Measurements from ENCODE around the gene EDC4.
"Not testable (repeated sequence)": the region's sequence is repeated elsewhere in the genome, so short reads cannot be mapped to it uniquely, and the experiment has no call there.

The EDC4 gene

GRCh38 chr16:67872631-67873434 is at the start of gene EDC4:
EDC4 (plus strand) TSS chr16:67873052; CDS start chr16:67873262, 210 bp downstream.
- Histone ChIP-seq H3K4me2 (peak within 1 kb of the TSS; percentile 89), H3K36me3 (peaks cover 77% of the 10 kb centered on the region), H3K9ac (peak within 1 kb of the TSS; percentile 97), H3K4me3 (peak within 1 kb of the TSS; percentile 98), H3K4me1 (peaks cover 37% of the 10 kb centered on the region), H3K9me3 (no peaks in the 10 kb centered on the region), H3K27ac (peak within 1 kb of the TSS; percentile 96), H4K20me1 (peaks cover 66% of the 10 kb centered on the region), H3K27me3 (no peaks in the 10 kb centered on the region)
- no peak for TF ChIP-seq Cebpa-rat (IDR thresholded peaks at IDR 0.05)

- Histone ChIP-seq H3K27me3 (no peaks in the 10 kb centered on the region), H3K27ac (peak overlapping the region; percentile 15; the same call in 1 of the 2 replicates), H3K4me3 (no peak overlapping the region), H4K20me1 (no peaks in the 10 kb centered on the region), H3K9ac (no peak overlapping the region), H3K9me3 (no peaks in the 10 kb centered on the region), H3K4me2 (no peak overlapping the region), H3K4me1 (peaks cover 16% of the 10 kb centered on the region), H3K36me3 (peaks cover 44% of the 10 kb centered on the region)
- TF ChIP-seq Cebpa-rat (IDR thresholded peaks at IDR 0.05): no peak
Measured at GRCh38 chr16:67825119-67825518, 47.7 kb upstream of the EDC4 start.

DNA sequence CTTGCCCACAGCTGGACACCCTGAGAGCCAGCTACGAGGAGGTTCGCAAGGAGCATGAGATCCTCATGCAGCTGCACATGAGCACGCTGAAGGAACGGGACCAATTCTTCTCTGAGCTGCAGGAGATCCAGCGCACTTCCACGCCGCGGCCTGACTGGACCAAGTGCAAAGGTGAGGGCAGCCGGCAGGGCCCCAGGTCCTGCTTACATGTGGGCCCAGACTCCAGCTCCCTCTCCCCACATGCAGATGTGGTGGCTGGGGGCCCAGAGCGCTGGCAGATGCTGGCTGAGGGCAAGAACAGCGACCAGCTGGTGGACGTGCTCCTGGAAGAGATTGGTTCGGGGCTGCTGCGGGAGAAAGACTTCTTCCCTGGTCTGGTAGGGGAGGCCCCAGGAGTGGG is 46.9 kb upstream of the EDC4 start:
- Histone ChIP-seq H4K20me1 (no peaks in the 10 kb centered on the region), H3K27ac (no peak overlapping the region), H3K9me3 (no peaks in the 10 kb centered on the region), H3K4me1 (peaks cover 16% of the 10 kb centered on the region), H3K4me3 (no peak overlapping the region), H3K9ac (no peak overlapping the region), H3K27me3 (no peaks in the 10 kb centered on the region), H3K36me3 (peaks cover 52% of the 10 kb centered on the region), H3K4me2 (no peak overlapping the region)
- TF ChIP-seq Cebpa-rat (IDR thresholded peaks at IDR 0.05): no peak

DNA sequence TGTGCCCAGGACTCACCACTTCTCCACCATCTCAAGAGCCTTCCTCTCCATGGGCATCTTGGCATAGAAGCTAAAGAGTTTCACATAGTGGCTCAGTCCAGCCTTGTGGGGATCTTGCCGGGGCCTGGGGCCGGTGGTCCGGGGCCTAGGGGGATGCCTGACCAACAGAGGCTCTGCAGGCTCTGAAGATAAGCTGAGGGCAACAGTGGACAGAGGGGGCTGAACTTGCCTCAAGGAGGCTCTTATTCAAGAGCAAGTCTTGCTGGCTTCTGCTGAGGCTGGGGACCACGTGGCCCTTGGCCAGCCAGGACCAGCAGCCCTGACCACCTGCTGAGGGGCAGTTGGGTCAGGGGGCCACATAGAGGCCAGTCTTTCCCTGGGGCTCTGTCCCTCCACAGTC is 44.2 kb upstream of the EDC4 start:
- Histone ChIP-seq H3K9me3 (no peaks in the 10 kb centered on the region), H3K27me3 (no peaks in the 10 kb centered on the region), H3K9ac (no peak overlapping the region), H3K27ac (no peak overlapping the region), H3K4me2 (no peak overlapping the region), H3K4me3 (no peak overlapping the region), H4K20me1 (no peaks in the 10 kb centered on the region), H3K36me3 (peaks cover 68% of the 10 kb centered on the region), H3K4me1 (peaks cover 39% of the 10 kb centered on the region)
- TF ChIP-seq Cebpa-rat (IDR thresholded peaks at IDR 0.05): no peak

DNA sequence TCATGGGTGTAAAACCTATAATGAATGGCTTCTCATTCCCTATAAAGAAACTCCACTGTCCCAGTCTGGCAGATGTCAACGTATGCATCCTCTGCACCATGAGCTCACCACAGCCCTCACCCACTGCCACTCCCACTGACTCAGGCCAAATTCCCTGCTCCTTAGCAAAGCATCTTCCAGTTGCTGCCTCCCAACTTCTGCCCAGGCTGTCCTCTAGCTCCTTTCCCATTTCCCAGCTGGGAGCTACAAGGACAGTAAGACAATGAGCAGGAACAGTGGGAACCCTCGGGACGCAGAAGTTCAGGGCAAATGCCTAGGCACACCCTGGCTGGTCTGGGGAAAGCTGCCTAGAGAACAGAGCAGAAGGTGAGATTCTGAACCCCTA is 39.8 kb upstream of the EDC4 start:
- H3K4me1 ChIP-seq: peaks cover 29% of the 10 kb centered on the region
- H3K9ac ChIP-seq: peak overlapping the region; percentile 94
- H3K36me3 ChIP-seq: peaks cover 45% of the 10 kb centered on the region
- H4K20me1 ChIP-seq: no peaks in the 10 kb centered on the region
- peak overlapping the region; percentile 89 for H3K27ac ChIP-seq
- no peaks in the 10 kb centered on the region for H3K9me3 ChIP-seq
- peak overlapping the region; percentile 81 for H3K4me3 ChIP-seq
- no peaks in the 10 kb centered on the region for H3K27me3 ChIP-seq
- H3K4me2 ChIP-seq: peak overlapping the region; percentile 90
- no peak for TF ChIP-seq Cebpa-rat (IDR thresholded peaks at IDR 0.05)

GRCh38 chr16:67833415-67834241 is 39.2 kb upstream of the EDC4 start:
- peak overlapping the region; percentile 94 for H3K9ac ChIP-seq
- H3K4me1 ChIP-seq: peaks cover 29% of the 10 kb centered on the region
- no peaks in the 10 kb centered on the region for H3K27me3 ChIP-seq
- H3K4me2 ChIP-seq: peak overlapping the region; percentile 90
- H4K20me1 ChIP-seq: no peaks in the 10 kb centered on the region
- no peaks in the 10 kb centered on the region for H3K9me3 ChIP-seq
- TF ChIP-seq Cebpa-rat (IDR thresholded peaks at IDR 0.05): no peak
- H3K36me3 ChIP-seq: peaks cover 39% of the 10 kb centered on the region
- peak overlapping the region; percentile 81 for H3K4me3 ChIP-seq
- peak overlapping the region; percentile 89 for H3K27ac ChIP-seq

DNA sequence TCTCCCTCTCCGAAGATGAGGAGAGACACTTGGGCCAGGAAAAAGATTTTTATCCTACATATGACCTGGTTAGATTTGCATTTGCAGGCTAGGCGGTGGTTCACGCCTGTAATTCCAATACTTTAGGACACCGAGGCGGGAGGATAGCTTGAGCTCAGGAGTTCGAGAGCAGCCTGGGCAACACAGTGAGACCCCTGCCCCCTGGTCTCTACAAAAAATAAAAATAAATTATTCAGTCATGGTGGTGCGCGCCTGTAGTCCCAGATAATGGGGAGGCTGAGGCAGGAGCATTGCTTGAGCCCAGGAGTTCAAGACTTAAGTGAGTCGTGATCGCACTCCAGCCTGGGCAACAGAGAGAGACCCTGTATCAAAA is 38.6 kb upstream of the EDC4 start:
- Histone ChIP-seq H3K4me1 (peaks cover 29% of the 10 kb centered on the region), H3K36me3 (peaks cover 33% of the 10 kb centered on the region), H3K4me3 (peak overlapping the region; percentile 81), H3K9me3 (no peaks in the 10 kb centered on the region), H3K27me3 (no peaks in the 10 kb centered on the region), H3K4me2 (peak overlapping the region; percentile 90), H4K20me1 (no peaks in the 10 kb centered on the region), H3K9ac (peak overlapping the region; percentile 94), H3K27ac (peak overlapping the region; percentile 89)
- TF ChIP-seq Cebpa-rat (IDR thresholded peaks at IDR 0.05): no peak

DNA sequence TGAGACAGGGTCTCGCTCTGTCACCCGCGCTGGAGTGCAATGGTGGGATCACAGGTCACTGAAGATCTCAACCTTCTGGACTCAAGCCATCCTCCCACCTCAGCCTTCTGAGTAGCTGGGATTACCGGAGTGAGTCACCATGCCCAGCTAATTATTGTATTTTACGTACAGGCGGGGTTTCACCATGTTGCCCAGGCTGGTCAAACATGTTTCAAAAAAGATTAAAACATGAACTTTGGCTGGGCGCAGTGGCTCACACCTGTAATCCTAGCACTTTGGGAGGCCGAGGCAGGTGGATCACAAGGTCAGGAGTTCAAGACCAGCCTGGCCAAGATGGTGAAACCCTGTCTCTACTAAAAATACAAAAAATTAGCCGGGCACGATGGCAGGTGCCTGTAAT is 35.7 kb upstream of the EDC4 start:
- H3K36me3 ChIP-seq, H3K4me2 ChIP-seq, H4K20me1 ChIP-seq: not testable (repeated sequence)

DNA sequence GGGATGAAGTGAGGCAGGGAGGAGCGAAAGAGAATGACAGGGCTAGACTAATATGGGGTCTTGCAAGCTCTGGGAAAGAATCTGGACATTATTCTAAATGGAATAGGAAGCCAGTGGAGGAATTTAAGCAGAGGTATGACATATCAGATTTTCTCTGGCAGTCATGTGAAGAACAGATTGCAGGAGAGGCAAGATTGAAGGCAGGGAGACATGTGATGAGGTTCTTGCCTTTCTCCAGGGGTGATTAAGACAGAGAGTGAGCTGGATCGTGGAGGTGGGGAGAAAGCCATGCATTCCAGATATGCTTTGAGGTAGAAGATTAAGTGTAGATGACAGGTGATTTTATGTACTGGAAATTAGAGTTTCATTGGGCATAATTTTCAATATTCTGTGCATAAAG is 35.0 kb upstream of the EDC4 start:
- H3K4me3 ChIP-seq: no peak overlapping the region
- H3K36me3 ChIP-seq: no peaks in the 10 kb centered on the region
- H3K27me3 ChIP-seq: no peaks in the 10 kb centered on the region
- no peak overlapping the region for H3K9ac ChIP-seq
- H3K27ac ChIP-seq: no peak overlapping the region
- peaks cover 17% of the 10 kb centered on the region for H3K4me1 ChIP-seq
- H4K20me1 ChIP-seq: peaks cover 2% of the 10 kb centered on the region
- no peak overlapping the region for H3K4me2 ChIP-seq
- no peak for TF ChIP-seq Cebpa-rat (IDR thresholded peaks at IDR 0.05)
- H3K9me3 ChIP-seq: no peaks in the 10 kb centered on the region

More for the DNA sequence above, 35.7 kb upstream of the EDC4 start:
- H3K27me3 ChIP-seq, H3K27ac ChIP-seq, H3K9ac ChIP-seq, H3K9me3 ChIP-seq, H3K4me3 ChIP-seq: not testable (repeated sequence)
- H3K4me1 ChIP-seq: peaks cover 23% of the 10 kb centered on the region
